AG04449 (cell line): ENCODE data around the gene FBXO28.

Experiments used
- CTCF ChIA-PET: fragments of 350-600 bp; formaldehyde crosslinking; extraction: SDS; loops from one replicate; lab custom pipeline; 2021; ENCODE audit warnings: antibody characterized with exemption; lab: Yijun Ruan, JAX
- POLR2A ChIA-PET: fragments of 400-600, 350-600 bp; formaldehyde crosslinking; extraction: SDS; loops from one replicate; lab custom pipeline; 2020; ENCODE audit warnings: antibody characterized with exemption, inconsistent platforms; lab: Yijun Ruan, JAX
- DNase-seq: peaks from one replicate; pipeline ENCODE4 v3.0.0-alpha.2; 2010; ENCODE audit warnings: low read depth, low spot score
- H3K4me3 ChIP-seq: 2 replicates; pipeline ENCODE4 v1.5.1; 2011; ENCODE audit warnings: low read depth, mild to moderate bottlenecking, control low read depth, low read length
- CTCF ChIP-seq: IDR thresholded peaks from one replicate; pipeline ENCODE4 v1.5.1; 2011; ENCODE audit warnings: mild to moderate bottlenecking, moderate library complexity, low read length, control low read depth, inconsistent platforms; ENCODE audit not compliant: insufficient read depth; ENCODE audit errors: missing control alignments

The FBXO28 gene

DNA sequence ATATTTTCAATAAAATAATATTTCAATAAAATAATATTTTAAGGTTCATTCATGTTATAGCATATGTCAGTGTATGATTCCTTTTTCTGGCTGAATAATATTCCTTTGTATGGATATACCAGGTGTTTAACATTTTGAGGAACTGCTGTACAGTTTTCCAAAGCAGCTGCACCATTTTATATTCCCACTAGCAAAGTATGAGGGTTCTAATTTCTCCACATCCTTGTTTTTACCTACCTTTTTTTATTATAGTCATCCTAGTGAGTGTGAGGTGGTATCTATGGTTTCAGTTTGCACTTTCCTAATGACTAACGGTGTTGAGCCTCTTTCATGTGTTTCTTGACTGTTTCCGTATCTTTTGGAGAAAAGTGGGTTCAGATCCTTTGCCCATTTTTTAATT is 74.4 kb downstream of the FBXO28 start:
- ChIA-PET CTCF (interaction anchor here (0.7 to 1.5 kb wide), 2 partner anchors 71 to 144 kb away, joined by 3 to 4 read pairs; no protein-coding TSS in a partner anchor), POLR2A (no interaction called here)
- no peak for DNase-seq
- no peak for TF ChIP-seq CTCF
- no peak overlapping the region for H3K4me3 ChIP-seq

- TF ChIP-seq CTCF: no peak
- POLR2A ChIA-PET: no interaction called here
- DNase-seq: no peak
- CTCF ChIA-PET: interaction anchor here (1.4 kb wide), 1 partner anchor 74 kb away, joined by 4 read pairs; no protein-coding TSS in a partner anchor
- no peak overlapping the region for H3K4me3 ChIP-seq
Observed at GRCh38 chr1:224189561-224189960, 75.7 kb downstream of the FBXO28 start.

DNA sequence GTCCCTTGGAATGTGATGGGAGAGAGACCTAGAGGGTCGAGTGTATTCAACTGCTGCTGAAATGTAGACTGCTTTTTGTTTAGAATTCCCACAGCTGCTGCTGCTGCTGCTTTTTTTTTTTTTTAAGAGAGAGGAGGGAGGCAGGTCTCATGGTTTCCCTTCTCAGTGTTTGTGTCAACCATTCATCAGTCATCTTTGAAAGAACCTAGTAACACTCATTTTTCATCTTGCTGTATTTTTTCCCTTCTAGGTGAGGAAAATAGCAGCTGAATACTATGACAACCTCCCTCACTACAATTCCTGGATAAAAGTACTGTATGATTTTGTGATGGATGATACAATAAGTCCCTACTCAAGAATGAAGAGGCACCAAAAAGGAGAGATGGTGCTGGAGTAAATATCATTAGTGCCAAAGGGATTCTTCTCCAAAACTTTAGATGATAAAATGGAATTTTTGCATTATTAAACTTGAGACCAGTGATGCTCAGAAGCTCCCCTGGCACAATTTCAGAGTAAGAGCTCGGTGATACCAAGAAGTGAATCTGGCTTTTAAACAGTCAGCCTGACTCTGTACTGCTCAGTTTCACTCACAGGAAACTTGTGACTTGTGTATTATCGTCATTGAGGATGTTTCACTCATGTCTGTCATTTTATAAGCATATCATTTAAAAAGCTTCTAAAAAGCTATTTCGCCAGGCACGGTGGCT is 78.3 kb downstream of the FBXO28 start:
- TF ChIP-seq CTCF: no peak
- CTCF ChIA-PET: interaction anchor here (0.9 to 2.2 kb wide), 4 partner anchors 9 to 142 kb away, joined by 3 to 6 read pairs (median 4); partner anchors contain the start of gene DEGS1
- DNase-seq: no peak
- no peak overlapping the region for H3K4me3 ChIP-seq
- POLR2A ChIA-PET: interaction anchor here (1.7 kb wide), 1 partner anchor 10 kb away, joined by 5 read pairs; no protein-coding TSS in a partner anchor

DNA sequence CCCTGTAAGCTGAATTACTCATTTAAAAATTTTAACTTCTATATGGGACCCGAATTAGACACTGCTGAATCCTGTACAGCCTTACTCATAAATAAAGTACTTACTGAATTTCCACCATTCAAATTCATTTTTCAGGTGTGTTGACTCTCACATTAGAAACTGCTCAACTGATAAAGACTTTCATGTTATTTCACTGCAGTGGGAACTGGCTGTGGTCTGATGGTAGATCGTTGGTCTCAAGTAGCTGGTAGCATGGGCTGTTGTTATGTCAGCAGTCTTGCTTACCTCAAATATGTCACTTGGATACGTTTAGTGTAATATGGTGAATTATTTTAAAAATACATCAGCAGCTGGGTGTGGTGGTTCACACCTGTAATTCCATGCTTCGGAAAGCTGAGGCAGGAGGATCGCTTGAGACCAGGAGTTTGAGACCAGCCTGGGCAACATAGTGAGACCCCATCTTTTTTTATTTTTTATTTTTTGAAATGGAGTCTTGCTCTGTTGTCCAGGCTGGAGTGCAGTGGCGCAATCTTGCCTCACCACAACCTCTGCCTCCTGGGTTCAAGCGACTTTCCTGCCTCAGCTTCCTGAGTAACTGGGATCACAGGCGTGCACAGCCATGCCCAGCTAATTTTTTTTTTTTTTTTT is 79.5 kb downstream of the FBXO28 start:
- no peak for TF ChIP-seq CTCF
- no peak overlapping the region for H3K4me3 ChIP-seq
- CTCF ChIA-PET: interaction anchor here (0.9 to 2.2 kb wide), 5 partner anchors 10 to 141 kb away, joined by 3 to 6 read pairs (median 3); partner anchors contain the start of gene DEGS1
- POLR2A ChIA-PET: interaction anchor here (1.7 kb wide), 1 partner anchor 11 kb away, joined by 5 read pairs; no protein-coding TSS in a partner anchor
- DNase-seq: no peak

- no peak for TF ChIP-seq CTCF
- ChIA-PET CTCF (interaction anchor here (1.5 kb wide), 1 partner anchor 29 kb away, joined by 4 read pairs; no protein-coding TSS in a partner anchor), POLR2A (no interaction called here)
- DNase-seq: no peak
- H3K4me3 ChIP-seq: no peak overlapping the region
Observed at GRCh38 chr1:224196813-224197600, 83.1 kb downstream of the FBXO28 start.

DNA sequence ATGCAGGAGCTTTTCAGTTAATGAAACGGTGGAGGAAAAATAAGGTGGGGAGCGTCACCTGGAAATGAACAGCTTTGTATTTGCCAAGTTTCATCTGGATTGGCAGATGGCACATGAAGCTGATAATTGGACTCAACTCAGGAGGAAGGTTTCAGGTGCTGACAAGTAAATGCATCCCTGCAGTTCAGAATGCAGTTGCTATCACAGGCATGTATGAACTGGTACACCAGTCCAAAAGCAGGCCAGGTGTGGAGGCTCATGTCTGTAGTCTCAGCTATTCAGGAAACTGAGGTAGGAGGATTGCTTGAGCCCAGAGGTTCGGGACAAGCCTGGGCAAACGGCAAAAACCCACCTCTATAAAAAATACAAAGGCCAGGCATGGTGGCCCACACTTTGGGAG is 84.7 kb downstream of the FBXO28 start:
- no peak for TF ChIP-seq CTCF
- ChIA-PET CTCF (interaction anchor here (1.5 kb wide), 1 partner anchor 30 kb away, joined by 4 read pairs; no protein-coding TSS in a partner anchor), POLR2A (no interaction called here)
- H3K4me3 ChIP-seq: no peak overlapping the region
- DNase-seq: no peak
